ENCODE measurements around the gene EPS15.

GRCh38 chr1:51519048-51519864, at the start of gene EPS15:
- TF ChIP-seq CTCF (IDR thresholded peaks at IDR 0.05): no peak
- TF ChIP-seq POLR2A (IDR thresholded peaks at IDR 0.05): no peak
